ENCODE measurements around the gene CYS1. TPM values are rescaled to one million over a fixed set of nuclear protein-coding genes. Genes with fewer than 3 reads are reported as not detected.
"Not testable (repeated sequence)": the region's sequence is repeated elsewhere in the genome, so short reads cannot be mapped to it uniquely, and the experiment has no call there.

The CYS1 gene
- total RNA-seq, 1 donor from 2014 or later: 4.0 TPM

GRCh38 chr2:10091889-10092244 lies 11.7 kb upstream of the CYS1 start:
- not testable (repeated sequence) for DNase-seq (ENCODE audit: low spot score)

DNA sequence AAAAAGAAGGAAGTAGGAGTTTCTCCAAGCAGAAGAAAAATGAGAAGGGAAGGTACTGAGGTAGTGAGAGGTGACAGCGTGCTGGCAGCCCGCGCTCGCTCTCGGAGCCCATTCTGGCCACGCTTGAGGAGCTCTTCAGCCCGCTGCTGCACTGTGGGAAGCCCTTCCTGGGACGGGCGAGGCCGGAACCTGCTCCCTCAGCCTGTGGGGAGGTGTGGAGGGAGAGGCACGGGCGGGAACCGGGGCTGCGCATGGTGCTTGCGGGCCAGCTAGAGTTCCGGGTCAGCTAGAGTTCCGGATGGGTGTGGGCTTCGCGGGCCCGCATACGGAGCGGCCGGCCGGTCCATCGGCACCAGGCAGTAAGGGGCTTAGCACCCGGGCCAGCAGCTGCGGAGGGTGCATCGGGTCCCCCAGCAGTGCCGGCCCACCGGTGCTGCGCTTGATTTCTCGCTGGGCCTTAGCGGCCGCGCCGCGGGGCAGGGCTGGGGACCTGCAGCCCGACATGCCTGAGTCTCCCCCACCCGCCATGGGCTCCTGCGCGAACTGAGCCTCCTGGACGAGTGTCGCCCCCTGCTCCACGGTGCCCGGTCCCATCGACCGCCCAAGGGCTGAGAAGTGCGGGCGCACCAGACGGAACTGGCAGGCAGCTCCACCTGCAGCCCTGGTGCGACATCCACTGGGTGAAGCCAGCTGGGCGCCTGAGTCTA lies 11.1 kb upstream of the CYS1 start:
- peak; percentile 57 for DNase-seq (ENCODE audit: low spot score)

DNA sequence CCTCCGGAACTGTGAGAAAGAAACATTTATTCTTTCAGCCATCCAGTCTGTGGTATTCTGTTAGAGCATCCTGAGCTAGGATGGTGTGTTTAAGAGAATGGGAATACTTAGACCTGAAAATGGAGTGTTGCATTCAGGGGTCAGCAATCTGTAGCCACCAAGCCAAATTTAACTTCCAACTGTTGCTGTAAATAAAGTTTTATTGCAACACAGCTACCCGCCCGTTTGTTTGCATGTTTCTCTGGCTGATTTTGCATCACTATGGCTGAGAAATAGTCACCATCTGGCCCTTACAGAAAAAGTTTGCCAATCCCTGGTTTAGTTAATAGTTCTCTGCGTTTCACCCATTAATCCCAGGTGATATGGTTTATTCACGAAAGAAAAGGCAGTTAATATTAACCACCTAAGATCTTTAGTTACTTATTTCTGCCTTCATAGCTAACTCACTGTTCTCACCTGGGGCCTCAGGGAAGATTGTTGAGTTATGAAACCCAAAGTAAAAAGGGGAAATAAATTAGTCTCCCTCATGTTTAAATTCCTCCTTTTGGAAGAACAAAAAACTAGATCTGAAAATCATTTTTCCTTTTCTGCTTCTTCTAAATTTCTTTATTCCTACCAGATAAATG lies 9.5 kb upstream of the CYS1 start:
- DNase-seq (ENCODE audit: low spot score): no peak

- DNase-seq (ENCODE audit: low spot score): no peak
Observed at GRCh38 chr2:10087360-10087759, 7.1 kb upstream of the CYS1 start.

GRCh38 chr2:10086950-10087349 lies 6.7 kb upstream of the CYS1 start:
- no peak for DNase-seq (ENCODE audit: low spot score)

GRCh38 chr2:10085668-10086059 lies 5.5 kb upstream of the CYS1 start:
- DNase-seq (ENCODE audit: low spot score): no peak

GRCh38 chr2:10085043-10085667 lies 4.9 kb upstream of the CYS1 start:
- no peak for DNase-seq (ENCODE audit: low spot score)

DNA sequence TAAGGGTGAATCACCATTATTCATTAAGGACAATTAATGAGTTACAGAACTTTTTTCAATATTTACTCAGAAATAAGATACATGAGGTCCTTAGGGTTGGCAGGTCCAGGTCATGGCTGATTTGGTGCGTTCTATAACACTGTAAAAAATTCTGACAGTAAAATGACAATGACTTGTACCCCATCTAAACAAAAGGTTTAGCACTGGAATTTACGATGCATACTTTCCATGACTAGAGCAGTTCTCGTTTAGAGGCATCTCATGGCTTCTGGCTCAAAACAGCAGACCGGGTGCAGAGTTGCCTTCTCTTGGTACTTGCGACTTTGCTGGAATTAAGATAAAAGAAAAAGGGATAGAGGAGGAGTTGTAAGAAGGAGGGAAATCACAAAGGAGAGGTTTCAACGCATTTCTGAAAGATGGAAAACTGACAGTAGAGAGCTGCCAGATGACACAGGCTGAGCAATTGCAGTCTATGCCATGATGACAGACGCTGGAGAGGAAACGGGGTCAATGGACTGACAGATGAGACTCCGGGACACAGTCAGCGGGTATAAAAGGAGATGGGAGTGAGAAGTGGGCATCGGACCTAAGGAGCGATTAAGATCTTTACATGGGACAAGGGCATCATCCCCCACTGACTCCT lies 4.1 kb upstream of the CYS1 start:
- no peak for DNase-seq (ENCODE audit: low spot score)

DNA sequence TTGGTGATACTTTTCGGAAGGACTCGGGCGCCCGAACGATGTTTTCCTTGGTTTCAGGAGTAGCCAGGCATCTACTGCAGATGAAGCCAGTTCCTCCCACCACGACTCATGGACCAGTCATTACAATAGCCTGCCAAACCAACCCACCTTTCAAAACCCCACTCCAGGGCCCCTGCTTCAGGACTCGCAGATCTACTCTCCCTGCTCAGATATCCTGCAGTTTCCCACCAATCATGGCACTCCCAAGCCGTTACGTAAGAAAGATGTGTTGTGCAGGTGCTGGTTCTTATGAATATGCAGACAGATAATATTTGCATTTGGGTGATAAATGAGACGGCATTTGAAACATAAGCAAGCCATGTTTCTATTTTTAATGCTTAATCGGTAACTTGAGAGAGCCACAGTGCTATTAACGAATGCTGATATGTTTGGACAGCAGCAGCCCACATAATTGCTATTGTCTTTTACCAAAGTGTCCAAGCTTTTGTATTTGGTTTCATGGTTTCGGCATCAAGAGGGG lies 3.5 kb upstream of the CYS1 start:
- no peak for DNase-seq (ENCODE audit: low spot score)

DNA sequence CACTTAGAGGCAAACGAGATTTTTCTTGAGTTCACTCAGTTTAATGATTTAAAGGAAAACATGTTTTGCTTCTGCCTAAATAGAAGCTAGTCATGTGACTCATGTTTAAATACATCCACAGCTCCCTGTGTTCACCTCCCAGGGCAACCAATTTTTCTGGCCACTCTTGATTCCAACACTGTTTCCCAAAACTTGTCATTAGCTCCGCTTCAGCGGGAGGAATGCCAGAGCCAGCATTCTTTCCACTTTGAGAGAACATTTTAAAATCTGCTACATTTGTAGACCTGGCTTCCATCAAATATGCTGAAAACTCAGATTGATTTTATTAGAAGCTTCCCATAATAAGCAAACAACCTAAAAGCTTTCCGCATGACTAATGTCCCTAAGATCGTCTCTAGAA lies 2.8 kb upstream of the CYS1 start:
- no peak for DNase-seq (ENCODE audit: low spot score)

DNA sequence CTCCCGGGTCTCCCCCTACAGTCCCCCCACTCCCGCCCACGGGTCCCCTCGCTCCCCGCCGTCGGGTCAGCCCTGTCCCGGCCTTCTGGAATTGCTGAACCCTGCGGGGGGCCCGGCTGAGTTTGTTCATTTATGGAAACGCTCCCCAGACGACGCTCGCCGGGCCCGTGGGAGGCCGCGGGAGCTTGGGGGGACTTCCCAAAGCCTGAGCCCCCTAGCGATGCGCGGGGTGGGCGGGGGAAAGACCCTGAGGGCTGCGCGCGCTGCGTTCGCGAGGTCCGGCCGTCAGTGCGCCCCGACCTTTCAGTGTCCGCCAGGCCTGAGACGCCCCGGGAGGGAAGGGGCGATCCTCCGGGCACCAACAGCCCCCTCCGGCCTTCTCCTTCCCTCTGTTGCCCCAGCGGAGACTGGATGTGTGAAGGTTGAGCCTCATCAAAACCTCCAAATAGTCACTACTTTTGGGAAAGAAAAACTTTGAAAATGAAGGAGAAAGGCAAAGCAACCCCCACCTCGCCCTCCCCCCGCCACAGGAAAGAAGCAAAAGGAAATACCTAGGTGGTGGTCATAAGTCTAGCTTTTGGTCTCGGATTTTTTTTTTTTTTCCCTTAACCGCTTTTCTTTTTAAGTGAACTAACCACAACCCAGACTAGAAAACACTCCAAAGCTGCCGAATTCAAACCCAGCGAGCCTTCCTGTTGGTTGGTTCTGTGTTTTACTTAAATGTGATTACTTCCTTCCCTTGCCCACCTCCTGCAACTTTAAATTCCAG lies 509 bp upstream of the CYS1 start:
- DNase-seq (ENCODE audit: low spot score): no peak

GRCh38 chr2:10079266-10079869 lies 843 bp downstream of the CYS1 start:
- no peak for DNase-seq (ENCODE audit: low spot score)

DNA sequence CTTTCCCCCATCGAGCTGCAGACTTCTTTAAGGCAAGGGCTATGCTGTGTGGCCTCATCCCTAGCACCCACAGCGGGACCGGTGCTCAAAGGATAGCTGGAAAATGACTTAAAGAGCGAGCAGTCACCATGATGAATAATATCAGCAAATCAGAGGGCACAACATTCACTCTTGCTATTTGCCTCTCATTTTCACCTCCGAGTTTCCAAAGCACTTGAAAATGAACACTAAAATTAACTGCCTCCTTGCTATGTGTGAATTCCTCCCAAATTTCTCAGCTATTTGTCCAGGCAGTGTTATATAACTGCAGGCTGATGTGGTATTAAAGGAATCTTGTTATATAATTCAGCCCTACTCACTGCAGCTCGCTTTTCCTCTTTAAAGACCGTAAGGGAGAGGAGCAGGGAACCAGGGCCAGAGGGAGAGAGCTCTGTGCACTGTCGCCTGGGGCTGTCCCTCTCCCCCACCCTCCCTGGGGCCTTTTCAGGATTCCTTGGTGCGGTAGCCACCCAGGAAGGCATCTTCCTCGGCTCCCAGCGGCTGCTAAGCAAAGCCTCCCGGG lies 1.4 kb downstream of the CYS1 start:
- DNase-seq (ENCODE audit: low spot score): no peak

DNA sequence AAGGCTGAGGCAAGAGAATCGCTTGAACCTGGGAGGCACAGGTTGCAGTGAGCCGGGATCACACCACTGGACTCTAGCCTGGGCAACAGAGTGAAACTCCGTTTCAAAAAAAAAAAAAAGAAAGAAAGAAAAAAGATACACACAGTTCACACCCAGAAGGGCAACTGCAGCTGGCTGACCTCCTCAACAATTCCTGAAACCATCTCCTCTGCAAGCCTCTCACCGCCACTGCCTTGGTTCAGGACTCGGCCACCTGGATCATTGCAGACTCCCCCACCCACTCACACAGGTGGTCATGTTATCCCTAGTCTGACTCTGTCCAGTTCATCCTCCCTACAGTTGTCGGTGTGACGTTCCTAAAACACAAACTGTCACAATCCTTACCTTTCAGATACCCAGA lies 2.2 kb downstream of the CYS1 start:
- DNase-seq (ENCODE audit: low spot score): no peak

DNA sequence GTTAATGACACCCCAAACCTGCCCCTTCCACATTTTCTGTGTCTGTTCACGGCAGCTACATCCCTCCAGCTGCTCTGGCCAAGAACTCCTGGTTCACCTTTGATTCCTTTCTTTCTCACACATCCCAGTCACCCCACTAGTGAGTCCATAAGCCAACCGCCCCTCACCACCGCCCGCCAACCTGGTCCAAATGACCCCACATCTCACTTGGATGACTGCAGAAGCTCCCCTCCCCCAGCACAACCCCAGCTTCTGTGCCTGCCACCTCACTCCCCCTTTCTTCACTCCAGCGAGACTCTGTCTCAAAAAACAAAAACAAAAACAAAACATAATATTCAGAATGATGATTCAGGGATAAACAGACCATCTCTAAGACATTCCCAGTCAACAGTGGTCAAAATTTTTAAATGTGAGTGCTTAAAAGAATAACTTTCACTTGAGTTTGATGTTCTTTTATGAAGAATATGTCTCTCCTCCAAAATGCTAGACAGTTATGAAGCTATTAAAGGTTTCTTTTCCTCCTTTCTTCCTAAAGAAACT lies 3.2 kb downstream of the CYS1 start:
- DNase-seq (ENCODE audit: low spot score): no peak

DNA sequence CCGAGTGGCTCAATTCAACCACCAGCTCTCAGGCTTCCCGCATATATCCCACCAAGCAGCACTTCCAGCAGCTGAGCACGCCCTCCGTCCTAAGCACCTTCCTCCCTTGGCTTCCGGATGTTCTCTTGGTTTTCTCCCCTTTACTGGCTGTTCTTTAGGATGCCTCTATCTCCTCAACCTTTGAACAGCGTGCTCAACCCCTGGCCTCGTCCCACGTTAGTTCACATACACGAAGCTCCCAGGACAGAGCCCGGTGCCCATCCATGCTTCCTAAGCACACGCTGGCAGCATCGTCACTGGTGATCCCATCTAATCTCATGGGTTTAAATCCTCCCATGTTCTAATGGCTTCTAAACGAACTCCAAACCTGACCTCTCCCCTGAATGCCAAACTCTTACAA lies 3.7 kb downstream of the CYS1 start:
- DNase-seq (ENCODE audit: low spot score): no peak

GRCh38 chr2:10075571-10076209 lies 4.5 kb downstream of the CYS1 start:
- DNase-seq (ENCODE audit: low spot score): no peak

DNA sequence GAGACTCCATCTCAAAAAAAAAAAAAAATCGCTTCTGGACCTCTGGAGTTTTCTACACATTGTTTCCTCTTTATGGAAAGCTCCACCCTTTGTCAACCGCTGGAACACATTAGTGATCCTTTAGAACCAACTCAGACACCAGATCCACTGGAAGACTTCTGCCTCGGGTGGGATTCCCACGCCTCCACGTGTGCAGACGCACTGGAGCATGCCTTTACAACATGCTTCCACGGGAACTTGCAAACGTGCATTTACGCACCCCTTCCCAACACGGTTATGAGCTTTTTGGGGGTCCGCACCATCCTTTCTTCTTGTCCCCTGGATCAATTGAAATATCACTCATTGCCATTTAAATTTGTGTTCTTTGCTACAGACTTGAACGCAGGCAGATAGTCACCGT lies 5.1 kb downstream of the CYS1 start:
- DNase-seq (ENCODE audit: low spot score): no peak

DNA sequence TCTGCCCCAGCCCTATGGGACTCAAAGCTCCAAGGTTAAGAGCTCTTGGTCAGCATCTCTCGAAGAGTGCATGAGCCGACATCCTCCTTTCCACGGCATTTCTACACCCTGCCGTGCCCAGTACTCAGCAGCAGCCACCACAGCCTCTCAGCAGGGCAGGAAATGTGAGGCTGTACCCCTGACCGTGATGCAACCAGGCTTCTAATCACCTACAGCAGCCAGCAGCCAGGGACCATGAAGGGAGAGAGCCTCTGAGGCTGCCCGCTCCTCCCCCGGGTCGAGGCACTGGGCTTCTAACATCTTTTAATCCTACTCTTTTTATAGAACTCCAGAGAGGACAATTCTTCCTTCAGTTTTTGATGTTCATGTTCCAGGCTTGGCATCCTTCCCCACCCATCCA lies 6.5 kb downstream of the CYS1 start:
- no peak for DNase-seq (ENCODE audit: low spot score)
